Uterus (tissue), 4 donors: ENCODE results near the gene TMEM207. TPM values are rescaled to one million over a fixed set of nuclear protein-coding genes. Genes with fewer than 3 reads are reported as not detected.

Experiments
- DNase-seq, 2 donors: peaks; one replicate each; pipeline ENCODE4 v3.0.0-alpha.2; 2019 to 2020
- H3K27ac ChIP-seq, 2 donors: fragments of 200-600 bp; sonication (generic); 1 replicate in 1 of 2; 2 replicates in 1 of 2; pipeline ENCODE4 v1.5.1; 2016 to 2018
- H3K27me3 ChIP-seq, 2 donors: fragments of 200-600 bp; sonication (generic); one replicate each; pipeline ENCODE4 v1.5.1; 2018 to 2019; ENCODE audit warnings: control low read depth in 1 of 2
- H3K36me3 ChIP-seq, 2 donors: fragments of 200-600 bp; sonication (generic); one replicate each; pipeline ENCODE4 v1.5.1; 2019; ENCODE audit warnings: control low read depth in 1 of 2
- H3K4me1 ChIP-seq, 2 donors: fragments of 200-600 bp; sonication (generic); one replicate each; pipeline ENCODE4 v1.5.1; 2018 to 2019; ENCODE audit warnings: control low read depth in 1 of 2
- H3K4me3 ChIP-seq, 2 donors: fragments of 200-600 bp; sonication (generic); 1 replicate in 1 of 2; 2 replicates in 1 of 2; pipeline ENCODE4 v1.5.1; 2018 to 2019; ENCODE audit warnings: mild to moderate bottlenecking in 1 of 2
- H3K9me3 ChIP-seq, 2 donors: fragments of 200-600 bp; sonication (generic); one replicate each; pipeline ENCODE4 v1.5.1; 2019; ENCODE audit warnings: control low read depth in 1 of 2
- CTCF ChIP-seq, 4 experiments: fragments of 200-600 bp in 2 of 4; fragments of 450-650 bp in 2 of 4; sonication (generic) in 2 of 4; IDR thresholded peaks; one replicate each; pipeline ENCODE4 v1.5.1; 2016 to 2019; ENCODE audit warnings: antibody characterized with exemption in 4 of 4, mild to moderate bottlenecking in 2 of 4, moderate library complexity in 1 of 4
- POLR2A ChIP-seq, 2 donors: fragments of 450-650 bp; IDR thresholded peaks; one replicate each; pipeline ENCODE4 v1.6.1; 2016; ENCODE audit warnings: antibody characterized with exemption in 2 of 2, mild to moderate bottlenecking in 1 of 2, moderate library complexity in 1 of 2
- intact Hi-C: fragments of 100-400 bp; cut with DNase I; formaldehyde crosslinking; loops from one replicate; pipeline ENCODE4 v1.15.1; 2023; ENCODE audit warnings: low total_unique reads
- total RNA-seq, 4 donors: library from RNA; depleted of rRNA in 3 of 4; stranded (reverse); fragments of >200 nt in 3 of 4; gene quantifications; one replicate each; pipeline versions ENCODE4 v1.1.0 to v1.2.4, GENCODE V29; 2014 to 2023
- donor health status: DM: yes; HTN: yes; CAD: no.

Gene TMEM207
- not detected for total RNA-seq

DNA sequence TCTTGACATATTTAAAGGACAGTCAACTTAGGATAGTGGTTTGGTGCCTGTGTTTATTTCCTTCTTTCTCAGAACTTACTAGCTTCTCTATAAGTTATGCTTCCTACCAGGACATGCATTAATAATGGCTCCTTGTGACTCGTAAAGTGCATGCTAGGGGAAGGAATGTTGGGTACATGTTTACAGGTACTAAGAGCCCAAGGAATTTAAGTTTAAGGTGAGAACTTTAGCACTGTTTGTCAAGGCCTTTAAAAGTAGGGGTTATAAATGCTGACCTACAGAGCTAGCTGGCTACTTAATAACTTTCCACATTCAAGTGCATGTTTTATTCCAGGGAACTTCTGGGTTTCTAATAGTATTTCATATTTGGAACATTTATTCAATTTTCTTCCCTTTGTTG is at the start of gene TMEM207:
TMEM207 (minus strand) TSS at position 101 of the 400 bp plus-strand sequence; CDS start at position 9, 92 bp downstream.
- Histone ChIP-seq H3K27me3 (no peaks in the 10 kb centered on the region), H3K36me3 (no peaks in the 10 kb centered on the region), H3K4me3 (no peak within 1 kb of the TSS), H3K27ac (no peak within 1 kb of the TSS), H3K9me3 (no peaks in the 10 kb centered on the region), H3K4me1 (no peaks in the 10 kb centered on the region)
- intact Hi-C loops: no loop called here
- no peak for DNase-seq
- no peak for TF ChIP-seq POLR2A (IDR thresholded peaks at IDR 0.05)

- no peak for DNase-seq
- no peaks in the 10 kb centered on the region for H3K27me3 ChIP-seq
- no peak overlapping the region for H3K27ac ChIP-seq
- H3K4me1 ChIP-seq: no peaks in the 10 kb centered on the region
- H3K36me3 ChIP-seq: no peaks in the 10 kb centered on the region
- intact Hi-C loops: no loop called here
- no peak overlapping the region for H3K4me3 ChIP-seq
- TF ChIP-seq POLR2A (IDR thresholded peaks at IDR 0.05): no peak
- no peak for TF ChIP-seq CTCF (IDR thresholded peaks at IDR 0.05)
- H3K9me3 ChIP-seq: no peaks in the 10 kb centered on the region
Measured at GRCh38 chr3:190499122-190499521, 49.4 kb upstream of the TMEM207 start.

- Histone ChIP-seq H3K27ac (no peak overlapping the region), H3K36me3 (no peaks in the 10 kb centered on the region), H3K4me3 (no peak overlapping the region), H3K4me1 (no peaks in the 10 kb centered on the region), H3K9me3 (no peaks in the 10 kb centered on the region), H3K27me3 (no peaks in the 10 kb centered on the region)
- no peak for TF ChIP-seq CTCF (IDR thresholded peaks at IDR 0.05)
- no peak for DNase-seq
- intact Hi-C loops: no loop called here
Measured at GRCh38 chr3:190498293-190498692, 48.6 kb upstream of the TMEM207 start.

DNA sequence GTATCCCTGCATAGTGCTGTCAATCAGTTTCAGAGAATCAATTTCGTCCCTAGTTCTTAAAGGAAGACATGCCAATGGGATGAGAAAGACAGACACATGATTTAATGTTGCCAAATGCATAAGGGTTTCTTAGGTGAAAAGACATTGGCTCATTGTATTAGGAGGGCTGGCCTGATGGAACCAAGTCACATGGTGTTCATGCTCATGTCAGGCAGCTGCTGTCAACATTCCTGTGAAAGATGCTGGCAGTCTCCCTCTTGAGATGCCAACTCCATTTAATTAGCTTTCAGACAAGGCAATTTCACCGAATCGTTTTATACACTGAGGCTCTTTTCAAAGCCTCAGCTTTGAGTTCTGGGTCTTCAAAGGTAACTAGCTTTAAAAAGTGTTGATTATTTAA is 48.1 kb upstream of the TMEM207 start:
- Histone ChIP-seq H3K9me3 (no peaks in the 10 kb centered on the region), H3K36me3 (no peaks in the 10 kb centered on the region), H3K4me3 (no peak overlapping the region), H3K27ac (no peak overlapping the region), H3K27me3 (no peaks in the 10 kb centered on the region), H3K4me1 (no peaks in the 10 kb centered on the region)
- intact Hi-C loops: no loop called here
- DNase-seq: no peak
- no peak for TF ChIP-seq POLR2A (IDR thresholded peaks at IDR 0.05)
- no peak for TF ChIP-seq CTCF (IDR thresholded peaks at IDR 0.05)

DNA sequence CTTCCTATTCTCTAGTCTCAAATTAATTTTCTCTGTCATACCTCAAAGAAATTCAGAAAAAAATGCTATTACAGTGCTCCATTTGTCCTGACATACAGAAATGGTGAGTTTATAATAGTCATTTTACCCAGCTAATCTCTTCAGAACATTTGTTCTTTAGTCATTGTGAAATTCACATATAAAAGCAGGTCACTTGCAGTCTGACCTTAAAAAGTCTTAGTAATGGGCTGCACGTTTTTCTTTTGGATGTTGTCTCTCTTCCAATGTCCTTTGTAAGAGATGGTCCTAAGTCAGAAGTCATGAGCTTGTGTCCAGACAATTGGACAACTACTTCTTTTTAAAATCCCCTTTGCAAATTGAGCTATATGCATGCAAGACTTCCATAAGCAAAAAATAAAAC is 47.2 kb upstream of the TMEM207 start:
- intact Hi-C loops: no loop called here
- Histone ChIP-seq H3K4me1 (no peaks in the 10 kb centered on the region), H3K27me3 (no peaks in the 10 kb centered on the region), H3K36me3 (no peaks in the 10 kb centered on the region), H3K27ac (no peak overlapping the region), H3K9me3 (no peaks in the 10 kb centered on the region), H3K4me3 (no peak overlapping the region)
- TF ChIP-seq CTCF (IDR thresholded peaks at IDR 0.05) (no peak), POLR2A (IDR thresholded peaks at IDR 0.05) (no peak)
- DNase-seq: no peak

- H3K36me3 ChIP-seq: no peaks in the 10 kb centered on the region
- intact Hi-C loops: no loop called here
- H3K9me3 ChIP-seq: no peaks in the 10 kb centered on the region
- no peak overlapping the region for H3K27ac ChIP-seq
- no peaks in the 10 kb centered on the region for H3K4me1 ChIP-seq
- no peak for DNase-seq
- no peak overlapping the region for H3K4me3 ChIP-seq
- no peaks in the 10 kb centered on the region for H3K27me3 ChIP-seq
- TF ChIP-seq POLR2A (IDR thresholded peaks at IDR 0.05) (no peak), CTCF (IDR thresholded peaks at IDR 0.05) (no peak)
Measured at GRCh38 chr3:190495796-190496195, 46.1 kb upstream of the TMEM207 start.
